Inflammatory macrophage (primary cell): ENCODE data around the gene RAP1GAP.

Source experiments
- DNase-seq, 2 donors: peaks; one replicate each; pipeline ENCODE4 v3.0.0-alpha.2; 2020 to 2022

Gene RAP1GAP

GRCh38 chr1:21590126-21590880, 78.9 kb downstream of the RAP1GAP start:
- DNase-seq, result no peak

GRCh38 chr1:21589618-21590017, 79.5 kb downstream of the RAP1GAP start:
- DNase-seq, result no peak

- DNase-seq, result no peak
These were observed 81.6 kb downstream of the RAP1GAP start for GRCh38 chr1:21587602-21587953.

- DNase-seq, result peak; percentile 34 to 82
These were observed 82.1 kb downstream of the RAP1GAP start for GRCh38 chr1:21586846-21587601.

GRCh38 chr1:21586222-21586621, 82.9 kb downstream of the RAP1GAP start:
- DNase-seq, result no peak

GRCh38 chr1:21585037-21585436, 84.1 kb downstream of the RAP1GAP start:
- peak; percentile 34 to 65 for DNase-seq

GRCh38 chr1:21584096-21584495, 85.1 kb downstream of the RAP1GAP start:
- no peak for DNase-seq

GRCh38 chr1:21579791-21580190, 89.4 kb downstream of the RAP1GAP start:
- DNase-seq, result peak; percentile 20 to 29

GRCh38 chr1:21577933-21578332, 91.2 kb downstream of the RAP1GAP start:
- no peak for DNase-seq

- no peak for DNase-seq
These were observed 91.8 kb downstream of the RAP1GAP start for GRCh38 chr1:21577324-21577723.

- DNase-seq, result no peak
These were observed 92.4 kb downstream of the RAP1GAP start for GRCh38 chr1:21576798-21577187.

- DNase-seq, result no peak
These were observed 92.9 kb downstream of the RAP1GAP start for GRCh38 chr1:21576031-21576797.

- DNase-seq, result no peak
These were observed 93.7 kb downstream of the RAP1GAP start for GRCh38 chr1:21575351-21575942.

GRCh38 chr1:21574466-21575151, 94.5 kb downstream of the RAP1GAP start:
- DNase-seq, result no peak

- peak in 1 of 2 donors; percentile 40 for DNase-seq
These were observed 95.1 kb downstream of the RAP1GAP start for GRCh38 chr1:21573971-21574465.

GRCh38 chr1:21573475-21573874, 95.7 kb downstream of the RAP1GAP start:
- DNase-seq, result no peak

- DNase-seq, result no peak
These were observed 96.4 kb downstream of the RAP1GAP start for GRCh38 chr1:21572735-21573277.

GRCh38 chr1:21572221-21572620, 96.9 kb downstream of the RAP1GAP start:
- no peak for DNase-seq

GRCh38 chr1:21570885-21571284, 98.3 kb downstream of the RAP1GAP start:
- no peak for DNase-seq

GRCh38 chr1:21570528-21570875, 98.7 kb downstream of the RAP1GAP start:
- no peak for DNase-seq

GRCh38 chr1:21569820-21570527, 99.2 kb downstream of the RAP1GAP start:
- no peak for DNase-seq
